ENCODE results near the gene GMPS. TPM values are rescaled to one million over a fixed set of nuclear protein-coding genes. Genes with fewer than 3 reads are reported as not detected.

Gene GMPS
- total and polyA plus RNA-seq, 9 of the 15 experiments (the other 6 are each of a cell fraction or from before 2014, with no cell fraction given): 73.7 to 282 (median 156) TPM

- FAIRE-seq: no peak
- 55% methylated on average over 9 of the region's 9 CpGs for WGBS (ENCODE audit: insufficient coverage, low coverage, missing lambda C conversion rate)
- Histone ChIP-seq H3K27me3 (ENCODE audit: control insufficient read depth in 2 of 2, insufficient read depth in 2 of 2, low read length in 2 of 2) (no peaks in the 10 kb centered on the region), H3K9me3 (replicated peaks; ENCODE audit: control insufficient read depth, insufficient read depth, low read depth, low read length) (no peaks in the 10 kb centered on the region; the same call in 1 of the 2 replicates), H3K9ac (ENCODE audit: insufficient read depth in 1 of 2, low read depth in 2 of 2, low read length in 2 of 2) (no peak overlapping the region), H3K36me3 (ENCODE audit: control insufficient read depth, insufficient read depth, low read length) (peaks cover 29% of the 10 kb centered on the region), H3K4me2 (ENCODE audit: insufficient read depth, low read length) (no peak overlapping the region), H3K9me1 (ENCODE audit: control insufficient read depth, insufficient read depth, low read length) (no peaks in the 10 kb centered on the region), H2AFZ (ENCODE audit: low read depth, low read length) (no peak overlapping the region), H3K79me2 (ENCODE audit: control insufficient read depth, insufficient read depth, low read length) (0 out of 3 replicates have a peak, but pooled peaks cover 7% of the 10 kb centered on the region), H4K20me1 (replicated peaks; ENCODE audit: control insufficient read depth, insufficient read depth, low read length) (no peaks in the 10 kb centered on the region), H3K4me3 (no peak overlapping the region), H3K4me1 (replicated peaks in 1 of 2; ENCODE audit: control insufficient read depth in 2 of 2, insufficient read depth in 2 of 2, low read length in 2 of 2) (peaks cover 0 to 2% of the 10 kb centered on the region in 2 experiments; a peak in 1 of 5 replicates), H3K27ac (ENCODE audit: extremely low read depth, low read depth, low read length) (0 out of 3 replicates have a peak overlapping the region, but pooled peaks have one; percentile 20)
- ChIA-PET POLR2A (interaction anchor here (0.9 to 1.0 kb wide), 2 partner anchors 11 to 18 kb away, joined by 3 to 4 read pairs; partner anchors contain the start of gene SLC33A1), CTCF (ENCODE audit: low intra/inter-chr PET ratio) (interaction anchor here (0.6 kb wide), 1 partner anchor 538 kb away, joined by 3 read pairs; no protein-coding TSS in a partner anchor)
- ATAC-seq: peak; percentile 41
- no TSS peak for BruUV-seq (replicated peaks)
- TF ChIP-seq TFAP4 (CRISPR knock-in tag; IDR thresholded peaks at IDR 0.05; ENCODE audit: borderline replicate concordance) (no peak), ZNF507 (tag; conservative IDR thresholded peaks at IDR 0.05) (no peak), ZFP36 (IDR thresholded peaks at IDR 0.05; ENCODE audit: low read depth, low read length, partially characterized antibody) (peak; percentile 95), CBX3 (IDR thresholded peaks at IDR 0.05; ENCODE audit: borderline replicate concordance in 1 of 2, low read length in 2 of 2) (peak in 1 of 2 experiments; percentile 32; a peak in 1 of 3 replicates)
- in situ Hi-C loops (cut with MboI): no loop called here
- no peak for DNase-seq (ENCODE audit: extremely low read depth in 1 of 4, low spot score in 3 of 4)
- intact Hi-C loops (cut with micrococcal nuclease): no loop called here
These were observed 34.9 kb upstream of the GMPS start for GRCh38 chr3:155835341-155836071.

Measured in K562 (cell line).